Stomach (tissue), 9 donors: ENCODE results near the gene JCAD. TPM values are rescaled to one million over a fixed set of nuclear protein-coding genes. Genes with fewer than 3 reads are reported as not detected.

ENCODE experiments used
- DNase-seq, 2 donors: peaks; one replicate each; pipeline versions ENCODE4 v3.0.0 to v3.0.0-alpha.2; 2013 to 2019
- H3K27ac ChIP-seq, 5 donors: fragments of 200-600 bp in 4 of 5; sonication (generic) in 4 of 5; one replicate each; pipeline ENCODE4 v1.5.1; 2013 to 2019; ENCODE audit warnings: mild to moderate bottlenecking in 1 of 5, moderate library complexity in 1 of 5
- H3K27me3 ChIP-seq, 3 donors: fragments of 200-600 bp; sonication (generic); one replicate each; pipeline ENCODE4 v1.5.1; 2017 to 2019; ENCODE audit warnings: mixed run types in 1 of 3
- H3K36me3 ChIP-seq, 4 donors: fragments of 200-600 bp; sonication (generic); 1 replicate in 3 of 4; 2 replicates in 1 of 4; pipeline ENCODE4 v1.5.1; 2016 to 2019
- H3K4me1 ChIP-seq, 4 donors: fragments of 200-600 bp; sonication (generic); one replicate each; pipeline ENCODE4 v1.5.1; 2016 to 2019
- H3K4me3 ChIP-seq, 4 donors: fragments of 200-600 bp; sonication (generic) in 3 of 4; one replicate each; pipeline ENCODE4 v1.5.1; 2016 to 2019; ENCODE audit warnings: mild to moderate bottlenecking in 1 of 4
- H3K9me3 ChIP-seq, 4 donors: fragments of 200-600 bp; sonication (generic); one replicate each; pipeline ENCODE4 v1.5.1; 2016 to 2019
- EP300 ChIP-seq: sonication (generic); formaldehyde crosslinking; IDR thresholded peaks from one replicate; pipeline ENCODE4 v1.6.1; 2017; ENCODE audit warnings: antibody characterized with exemption
- POLR2A ChIP-seq, 4 donors: fragments of 450-650 bp; IDR thresholded peaks; one replicate each; pipeline ENCODE4 v1.6.1; 2016; ENCODE audit warnings: antibody characterized with exemption in 4 of 4, control low read depth in 2 of 4, mild to moderate bottlenecking in 1 of 4, moderate library complexity in 1 of 4
- POLR2AphosphoS5 ChIP-seq, 3 donors: sonication (generic); formaldehyde crosslinking; IDR thresholded peaks; one replicate each; pipeline ENCODE4 v1.6.1; 2016; ENCODE audit warnings: antibody characterized with exemption in 3 of 3
- WGBS, 5 donors: extraction: QIAGEN DNeasy Blood & Tissue Kit in 3 of 5; methylation state at CpG; one replicate each; pipeline versions ENCODE4 v1.1.5 to v1.1.7; 2013 to 2018; 5-methylcytosine and 5-hydroxymethylcytosine counted together
- intact Hi-C: fragments of 100-400 bp; cut with DNase I; formaldehyde crosslinking; loops from one replicate; pipeline ENCODE4 v1.15.1; 2023; ENCODE audit warnings: low total_unique reads
- polyA plus RNA-seq, 3 donors: library from polyadenylated mRNA; stranded (reverse); fragments of 200-250 nt; gene quantifications; one replicate each; pipeline ENCODE4 v1.2.3, GENCODE V29; 2013
- total RNA-seq, 5 donors: library from RNA; depleted of rRNA; stranded (reverse); fragments of >200 nt; gene quantifications; one replicate each; pipeline versions ENCODE4 v1.1.0 to v1.2.3, GENCODE V29; 2014 to 2016
- TF ChIP-seq, protein P1 (sequence below), 7 experiments: fragments of 450-650 bp in 4 of 7; fragments of 200-600 bp in 3 of 7; sonication (generic) in 3 of 7; IDR thresholded peaks; one replicate each; pipeline ENCODE4 v1.5.1; 2016 to 2019; ENCODE audit warnings: antibody characterized with exemption in 7 of 7, control low read depth in 2 of 7, mild to moderate bottlenecking in 1 of 7
- donor health status: healthy with polysubstance abuse.
- donor health status: Bipolar disorder and iron deficiency.
- donor health status: healthy.

JCAD gene
- total and polyA plus RNA-seq, 8 donors = 1.6 to 30.3 (median 10.4) TPM

DNA sequence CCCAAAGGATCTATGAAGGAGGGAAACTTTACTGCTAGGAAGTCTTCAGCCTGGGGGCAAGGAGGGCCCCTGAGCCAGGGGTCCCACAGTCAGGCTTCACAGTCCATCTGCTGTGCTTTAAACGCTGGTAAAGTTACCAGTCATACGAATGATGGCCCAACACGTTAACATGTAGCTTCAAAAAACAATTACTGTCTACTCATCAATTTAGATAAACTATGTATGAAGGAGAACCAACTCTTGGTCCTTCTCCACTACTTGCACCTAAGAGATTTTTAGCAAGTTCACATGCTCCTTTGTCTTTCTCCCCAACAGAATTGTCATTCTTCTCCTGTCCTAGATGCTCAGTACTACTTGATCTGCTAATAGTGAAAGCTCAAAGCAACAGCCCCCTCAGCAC lies 16.6 kb downstream of the JCAD start:
- no peak for DNase-seq
- Histone ChIP-seq H3K27me3 (no peaks in the 10 kb centered on the region), H3K36me3 (peaks cover 0 to 50% (median 21%) of the 10 kb centered on the region in 4 donors), H3K4me1 (peaks cover 0 to 10% (median 5%) of the 10 kb centered on the region in 4 donors), H3K9me3 (no peaks in the 10 kb centered on the region), H3K27ac (peak overlapping the region in 2 of 5 donors; percentile 31 to 59), H3K4me3 (no peak overlapping the region)
- WGBS, 5 donors = 89 to 97% (median 93%) methylated on average over 3 of the region's 3 CpGs
- TF ChIP-seq, protein P1, sequence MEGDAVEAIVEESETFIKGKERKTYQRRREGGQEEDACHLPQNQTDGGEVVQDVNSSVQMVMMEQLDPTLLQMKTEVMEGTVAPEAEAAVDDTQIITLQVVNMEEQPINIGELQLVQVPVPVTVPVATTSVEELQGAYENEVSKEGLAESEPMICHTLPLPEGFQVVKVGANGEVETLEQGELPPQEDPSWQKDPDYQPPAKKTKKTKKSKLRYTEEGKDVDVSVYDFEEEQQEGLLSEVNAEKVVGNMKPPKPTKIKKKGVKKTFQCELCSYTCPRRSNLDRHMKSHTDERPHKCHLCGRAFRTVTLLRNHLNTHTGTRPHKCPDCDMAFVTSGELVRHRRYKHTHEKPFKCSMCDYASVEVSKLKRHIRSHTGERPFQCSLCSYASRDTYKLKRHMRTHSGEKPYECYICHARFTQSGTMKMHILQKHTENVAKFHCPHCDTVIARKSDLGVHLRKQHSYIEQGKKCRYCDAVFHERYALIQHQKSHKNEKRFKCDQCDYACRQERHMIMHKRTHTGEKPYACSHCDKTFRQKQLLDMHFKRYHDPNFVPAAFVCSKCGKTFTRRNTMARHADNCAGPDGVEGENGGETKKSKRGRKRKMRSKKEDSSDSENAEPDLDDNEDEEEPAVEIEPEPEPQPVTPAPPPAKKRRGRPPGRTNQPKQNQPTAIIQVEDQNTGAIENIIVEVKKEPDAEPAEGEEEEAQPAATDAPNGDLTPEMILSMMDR (IDR thresholded peaks at IDR 0.05) = no peak
- TF ChIP-seq POLR2A (IDR thresholded peaks at IDR 0.05) = no peak
- TF ChIP-seq EP300 = no peak
- no peak for TF ChIP-seq POLR2AphosphoS5 (IDR thresholded peaks at IDR 0.05)
- intact Hi-C loops = no loop called here

- no peaks in the 10 kb centered on the region for H3K9me3 ChIP-seq
- TF ChIP-seq POLR2AphosphoS5 (IDR thresholded peaks at IDR 0.05) (peak in 1 of 3 donors; percentile 26), POLR2A (IDR thresholded peaks at IDR 0.05) (no peak), EP300 (no peak)
- TF ChIP-seq, protein P1 (IDR thresholded peaks at IDR 0.05) = no peak
- H3K27me3 ChIP-seq = no peaks in the 10 kb centered on the region
- peak overlapping the region in 3 of 5 donors; percentile 22 to 59 (median 31) for H3K27ac ChIP-seq
- intact Hi-C loops = no loop called here
- WGBS, 5 donors = 52 to 64% (median 54%) methylated on average over 8 of the region's 8 CpGs
- H3K4me3 ChIP-seq = no peak overlapping the region
- DNase-seq = peak in 1 of 2 donors; percentile 65
- H3K4me1 ChIP-seq = peaks cover 0 to 13% (median 5%) of the 10 kb centered on the region in 4 donors
- H3K36me3 ChIP-seq = peaks cover 0 to 36% (median 13%) of the 10 kb centered on the region in 4 donors
Observed at GRCh38 chr10:30041196-30042105, 17.9 kb downstream of the JCAD start.

GRCh38 chr10:30040597-30040996 lies 18.8 kb downstream of the JCAD start:
- Histone ChIP-seq H3K9me3 (no peaks in the 10 kb centered on the region), H3K4me1 (peaks cover 0 to 14% (median 5%) of the 10 kb centered on the region in 4 donors), H3K4me3 (no peak overlapping the region), H3K27me3 (no peaks in the 10 kb centered on the region), H3K36me3 (peaks cover 0 to 28% (median 7%) of the 10 kb centered on the region in 4 donors), H3K27ac (no peak overlapping the region)
- TF ChIP-seq POLR2AphosphoS5 (IDR thresholded peaks at IDR 0.05) = no peak
- TF ChIP-seq, protein P1 (IDR thresholded peaks at IDR 0.05) = no peak
- no peak for TF ChIP-seq EP300
- TF ChIP-seq POLR2A (IDR thresholded peaks at IDR 0.05) = no peak
- WGBS, 5 donors = 91 to 96% (median 93%) methylated on average over 8 of the region's 8 CpGs
- DNase-seq = no peak
- intact Hi-C loops = no loop called here

DNA sequence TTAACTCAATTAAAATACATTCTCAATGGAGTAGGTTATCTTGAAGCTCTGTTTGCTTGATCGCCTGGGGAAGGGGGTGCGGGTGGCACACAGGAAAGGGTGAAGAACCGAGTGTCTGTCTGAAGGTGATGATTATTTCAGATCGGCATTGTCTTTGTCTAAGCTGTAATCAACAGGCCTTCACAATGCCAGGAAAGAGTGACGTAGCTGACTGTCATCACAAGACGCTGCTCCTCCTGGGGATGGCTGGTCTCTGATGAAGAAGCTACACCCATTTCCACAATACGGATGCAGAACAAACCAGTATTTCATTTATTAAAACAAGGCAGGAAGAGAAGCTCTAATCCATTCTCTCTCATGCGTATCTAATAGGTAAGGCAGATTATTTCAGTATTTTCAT lies 19.4 kb downstream of the JCAD start:
- no peak for DNase-seq
- H3K9me3 ChIP-seq = no peaks in the 10 kb centered on the region
- no peak for TF ChIP-seq POLR2A (IDR thresholded peaks at IDR 0.05)
- TF ChIP-seq, protein P1 (IDR thresholded peaks at IDR 0.05) = no peak
- TF ChIP-seq EP300 = no peak
- no peak for TF ChIP-seq POLR2AphosphoS5 (IDR thresholded peaks at IDR 0.05)
- H3K4me1 ChIP-seq = peaks cover 0 to 14% (median 5%) of the 10 kb centered on the region in 4 donors
- no peak overlapping the region for H3K27ac ChIP-seq
- no peak overlapping the region for H3K4me3 ChIP-seq
- intact Hi-C loops = no loop called here
- no peaks in the 10 kb centered on the region for H3K27me3 ChIP-seq
- WGBS, 5 donors = 84 to 95% (median 89%) methylated on average over 8 of the region's 8 CpGs
- peaks cover 0 to 22% (median 4%) of the 10 kb centered on the region in 4 donors for H3K36me3 ChIP-seq
